Measurements from ENCODE around the gene PRKAA1. TPM values are rescaled to one million over a fixed set of nuclear protein-coding genes. Genes with fewer than 3 reads are reported as not detected.

PRKAA1 gene
- total RNA-seq, 1 experiment from 2014 or later = 31.2 TPM

GRCh38 chr5:40846371-40846770, 48.2 kb upstream of the PRKAA1 start:
- Mint-ChIP-seq H3K4me3 (no peak overlapping the region), H3K27ac (no peak overlapping the region), H3K4me1 (peaks cover 11% of the 10 kb centered on the region), H3K36me3 (no peaks in the 10 kb centered on the region), H3K9me3 (no peaks in the 10 kb centered on the region), H3K27me3 (ENCODE audit: low read depth) (peaks cover 3% of the 10 kb centered on the region; the same call in 1 of the 2 replicates)
- DNase-seq (ENCODE audit: low spot score) = no peak
- no peak for TF ChIP-seq FOXP4 (CRISPR knock-in tag; IDR thresholded peaks at IDR 0.05)
- no peak for TF ChIP-seq TCF7 (CRISPR knock-in tag; IDR thresholded peaks at IDR 0.05; ENCODE audit: low read depth)
- no peak for TF ChIP-seq SOX15 (CRISPR knock-in tag; IDR thresholded peaks at IDR 0.05)
- TF ChIP-seq, protein P1, sequence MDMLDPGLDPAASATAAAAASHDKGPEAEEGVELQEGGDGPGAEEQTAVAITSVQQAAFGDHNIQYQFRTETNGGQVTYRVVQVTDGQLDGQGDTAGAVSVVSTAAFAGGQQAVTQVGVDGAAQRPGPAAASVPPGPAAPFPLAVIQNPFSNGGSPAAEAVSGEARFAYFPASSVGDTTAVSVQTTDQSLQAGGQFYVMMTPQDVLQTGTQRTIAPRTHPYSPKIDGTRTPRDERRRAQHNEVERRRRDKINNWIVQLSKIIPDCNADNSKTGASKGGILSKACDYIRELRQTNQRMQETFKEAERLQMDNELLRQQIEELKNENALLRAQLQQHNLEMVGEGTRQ (CRISPR knock-in tag; IDR thresholded peaks at IDR 0.05) = no peak
- no peak for TF ChIP-seq NR3C1 (CRISPR knock-in tag; conservative IDR thresholded peaks at IDR 0.05; ENCODE audit: low read depth)
- TF ChIP-seq RELA (CRISPR knock-in tag; IDR thresholded peaks at IDR 0.05; ENCODE audit: borderline replicate concordance) = no peak
- ChIA-PET CTCF (no interaction called here), POLR2A (interaction anchor here (1.0 kb wide), 1 partner anchor 50 kb away, joined by 4 read pairs; no protein-coding TSS in a partner anchor)
- peak; percentile 77 for ATAC-seq

DNA sequence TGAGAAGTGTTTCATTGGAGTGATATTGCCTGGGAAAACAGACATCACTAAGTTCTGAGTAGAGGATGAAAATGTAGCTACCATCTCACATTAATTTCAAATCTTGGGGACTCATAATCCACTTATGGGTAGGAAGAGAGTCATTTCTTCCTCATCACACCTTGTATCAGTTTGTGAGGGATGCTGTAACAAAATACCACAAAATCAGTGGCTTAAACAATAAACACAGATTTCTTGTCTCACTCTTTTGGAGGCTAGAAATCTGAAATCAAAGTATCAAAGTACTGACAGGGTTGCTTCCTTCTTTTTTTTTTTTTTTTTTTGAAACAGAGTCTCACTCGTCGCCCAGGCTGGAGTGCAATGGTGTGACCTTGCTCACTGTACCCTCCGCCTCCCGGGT, 46.4 kb upstream of the PRKAA1 start:
- TF ChIP-seq, protein P2, sequence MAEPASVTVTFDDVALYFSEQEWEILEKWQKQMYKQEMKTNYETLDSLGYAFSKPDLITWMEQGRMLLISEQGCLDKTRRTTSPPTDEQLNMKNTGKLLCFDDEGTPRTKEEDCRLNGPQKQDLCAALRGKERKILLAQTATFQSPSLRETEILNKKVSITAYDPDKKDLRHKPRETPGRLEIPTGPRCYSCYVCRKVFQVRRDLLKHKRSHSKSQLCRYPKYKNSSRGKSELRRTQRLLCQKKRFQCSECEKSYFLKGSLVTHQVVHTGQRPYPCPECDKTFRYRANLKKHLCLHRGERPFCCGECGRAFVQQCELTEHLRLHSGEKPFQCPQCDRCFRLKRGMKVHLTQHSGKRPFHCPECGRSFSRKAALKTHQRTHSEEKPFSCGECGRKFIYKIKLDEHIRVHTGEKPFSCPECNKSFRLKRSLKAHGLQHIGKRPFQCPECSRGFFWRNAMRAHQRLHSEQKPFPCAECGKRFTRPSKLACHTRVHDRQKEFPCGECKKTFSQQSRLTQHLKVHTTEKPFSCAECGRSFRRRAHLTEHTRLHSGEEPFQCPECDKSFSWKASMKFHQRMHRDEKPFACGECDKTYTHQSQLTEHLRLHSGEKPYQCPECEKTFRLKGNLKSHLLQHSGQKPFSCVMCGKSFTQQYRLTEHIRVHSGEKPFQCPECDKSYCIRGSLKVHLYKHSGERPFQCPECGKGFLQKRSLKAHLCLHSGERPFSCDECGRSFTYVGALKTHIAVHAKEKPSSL (CRISPR knock-in tag; conservative IDR thresholded peaks at IDR 0.05) = no peak
- no peak for TF ChIP-seq NFYB (CRISPR knock-in tag; conservative IDR thresholded peaks at IDR 0.05; ENCODE audit: low read depth)
- TF ChIP-seq, protein P3, sequence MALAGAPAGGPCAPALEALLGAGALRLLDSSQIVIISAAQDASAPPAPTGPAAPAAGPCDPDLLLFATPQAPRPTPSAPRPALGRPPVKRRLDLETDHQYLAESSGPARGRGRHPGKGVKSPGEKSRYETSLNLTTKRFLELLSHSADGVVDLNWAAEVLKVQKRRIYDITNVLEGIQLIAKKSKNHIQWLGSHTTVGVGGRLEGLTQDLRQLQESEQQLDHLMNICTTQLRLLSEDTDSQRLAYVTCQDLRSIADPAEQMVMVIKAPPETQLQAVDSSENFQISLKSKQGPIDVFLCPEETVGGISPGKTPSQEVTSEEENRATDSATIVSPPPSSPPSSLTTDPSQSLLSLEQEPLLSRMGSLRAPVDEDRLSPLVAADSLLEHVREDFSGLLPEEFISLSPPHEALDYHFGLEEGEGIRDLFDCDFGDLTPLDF (CRISPR knock-in tag; IDR thresholded peaks at IDR 0.05) = no peak
- no peak for TF ChIP-seq SMAD4 (CRISPR knock-in tag; IDR thresholded peaks at IDR 0.05)
- no peak for TF ChIP-seq SMAD3 (CRISPR knock-in tag; IDR thresholded peaks at IDR 0.05; ENCODE audit: borderline replicate concordance)
- TF ChIP-seq, protein P4, sequence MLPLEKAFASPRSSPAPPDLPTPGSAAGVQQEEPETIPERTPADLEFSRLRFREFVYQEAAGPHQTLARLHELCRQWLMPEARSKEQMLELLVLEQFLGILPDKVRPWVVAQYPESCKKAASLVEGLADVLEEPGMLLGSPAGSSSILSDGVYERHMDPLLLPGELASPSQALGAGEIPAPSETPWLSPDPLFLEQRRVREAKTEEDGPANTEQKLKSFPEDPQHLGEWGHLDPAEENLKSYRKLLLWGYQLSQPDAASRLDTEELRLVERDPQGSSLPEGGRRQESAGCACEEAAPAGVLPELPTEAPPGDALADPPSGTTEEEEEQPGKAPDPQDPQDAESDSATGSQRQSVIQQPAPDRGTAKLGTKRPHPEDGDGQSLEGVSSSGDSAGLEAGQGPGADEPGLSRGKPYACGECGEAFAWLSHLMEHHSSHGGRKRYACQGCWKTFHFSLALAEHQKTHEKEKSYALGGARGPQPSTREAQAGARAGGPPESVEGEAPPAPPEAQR (CRISPR knock-in tag; IDR thresholded peaks at IDR 0.05) = no peak
- Mint-ChIP-seq H3K36me3 (no peaks in the 10 kb centered on the region), H3K4me3 (no peak overlapping the region), H3K27ac (no peak overlapping the region), H3K4me1 (peaks cover 18% of the 10 kb centered on the region), H3K9me3 (no peaks in the 10 kb centered on the region), H3K27me3 (ENCODE audit: low read depth) (peaks cover 3% of the 10 kb centered on the region; the same call in 1 of the 2 replicates)
- POLR2A ChIA-PET = no interaction called here
- ATAC-seq (no peak), DNase-seq (ENCODE audit: low spot score) (no peak)
- CTCF ChIA-PET = no interaction called here

DNA sequence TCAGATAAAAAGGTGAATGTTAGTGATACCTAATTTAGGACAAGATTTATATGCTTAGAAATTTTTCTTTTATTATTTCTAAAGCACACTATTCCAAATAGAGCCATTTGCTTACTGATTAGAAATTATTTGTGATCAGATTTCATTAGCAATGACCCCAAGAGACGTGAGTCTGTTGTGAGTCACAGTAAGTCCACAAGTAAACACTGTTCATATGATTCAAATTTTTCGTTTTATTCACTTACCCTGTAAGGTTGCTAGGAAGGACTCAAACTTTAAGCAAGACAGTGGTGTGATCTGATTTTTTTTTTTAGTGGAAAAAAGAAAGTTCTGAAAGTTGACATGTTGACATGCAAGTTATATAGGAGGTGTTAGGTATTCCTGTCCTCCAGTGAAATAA, 44.2 kb upstream of the PRKAA1 start:
- H3K4me3 Mint-ChIP-seq = no peak overlapping the region
- peaks cover 14% of the 10 kb centered on the region for H3K4me1 Mint-ChIP-seq
- no peaks in the 10 kb centered on the region for H3K9me3 Mint-ChIP-seq
- no peak overlapping the region for H3K27ac Mint-ChIP-seq
- H3K27me3 Mint-ChIP-seq (ENCODE audit: low read depth) = peaks cover 3% of the 10 kb centered on the region; the same call in 1 of the 2 replicates
- no peak for ATAC-seq
- DNase-seq (ENCODE audit: low spot score) = no peak
- ChIA-PET POLR2A (interaction anchor here (0.6 kb wide), 1 partner anchor 40 kb away, joined by 3 read pairs; no protein-coding TSS in a partner anchor), CTCF (interaction anchor here (0.9 kb wide), 1 partner anchor 29 kb away, joined by 3 read pairs; no protein-coding TSS in a partner anchor)
- TF ChIP-seq ZNF423 (CRISPR knock-in tag; IDR thresholded peaks at IDR 0.05) = no peak
- TF ChIP-seq, protein P5, sequence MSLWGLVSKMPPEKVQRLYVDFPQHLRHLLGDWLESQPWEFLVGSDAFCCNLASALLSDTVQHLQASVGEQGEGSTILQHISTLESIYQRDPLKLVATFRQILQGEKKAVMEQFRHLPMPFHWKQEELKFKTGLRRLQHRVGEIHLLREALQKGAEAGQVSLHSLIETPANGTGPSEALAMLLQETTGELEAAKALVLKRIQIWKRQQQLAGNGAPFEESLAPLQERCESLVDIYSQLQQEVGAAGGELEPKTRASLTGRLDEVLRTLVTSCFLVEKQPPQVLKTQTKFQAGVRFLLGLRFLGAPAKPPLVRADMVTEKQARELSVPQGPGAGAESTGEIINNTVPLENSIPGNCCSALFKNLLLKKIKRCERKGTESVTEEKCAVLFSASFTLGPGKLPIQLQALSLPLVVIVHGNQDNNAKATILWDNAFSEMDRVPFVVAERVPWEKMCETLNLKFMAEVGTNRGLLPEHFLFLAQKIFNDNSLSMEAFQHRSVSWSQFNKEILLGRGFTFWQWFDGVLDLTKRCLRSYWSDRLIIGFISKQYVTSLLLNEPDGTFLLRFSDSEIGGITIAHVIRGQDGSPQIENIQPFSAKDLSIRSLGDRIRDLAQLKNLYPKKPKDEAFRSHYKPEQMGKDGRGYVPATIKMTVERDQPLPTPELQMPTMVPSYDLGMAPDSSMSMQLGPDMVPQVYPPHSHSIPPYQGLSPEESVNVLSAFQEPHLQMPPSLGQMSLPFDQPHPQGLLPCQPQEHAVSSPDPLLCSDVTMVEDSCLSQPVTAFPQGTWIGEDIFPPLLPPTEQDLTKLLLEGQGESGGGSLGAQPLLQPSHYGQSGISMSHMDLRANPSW (CRISPR knock-in tag; conservative IDR thresholded peaks at IDR 0.05; ENCODE audit: low read depth) = no peak
- TF ChIP-seq, protein P1 (CRISPR knock-in tag; IDR thresholded peaks at IDR 0.05) = no peak
- H3K36me3 Mint-ChIP-seq = no peaks in the 10 kb centered on the region

Data from WTC11 (cell line).